ENCODE measurements around the gene CACNG4. TPM values are rescaled to one million over a fixed set of nuclear protein-coding genes. Genes with fewer than 3 reads are reported as not detected.

Gene CACNG4
- total RNA-seq, 1 donor from 2014 or later: 27.5 TPM

DNA sequence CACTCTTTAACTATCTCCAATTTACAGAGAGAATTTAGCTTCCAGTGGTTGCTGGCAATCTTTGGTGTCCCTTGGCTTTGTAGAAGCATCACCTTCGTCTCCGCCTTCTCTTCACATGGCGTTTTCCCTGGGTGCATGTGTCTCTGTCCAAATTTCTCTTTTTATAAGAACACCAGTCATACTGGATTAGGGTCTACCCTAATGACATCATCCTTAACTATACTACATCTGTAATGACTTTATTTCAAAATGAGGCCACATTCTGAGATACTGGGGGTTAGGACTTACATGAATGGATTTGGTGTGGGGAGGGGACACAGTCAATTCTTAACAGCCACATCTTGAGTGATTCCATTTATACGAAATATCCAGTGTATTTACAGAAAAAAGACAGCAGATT lies 22.2 kb downstream of the CACNG4 start:
- TF ChIP-seq, protein P1, sequence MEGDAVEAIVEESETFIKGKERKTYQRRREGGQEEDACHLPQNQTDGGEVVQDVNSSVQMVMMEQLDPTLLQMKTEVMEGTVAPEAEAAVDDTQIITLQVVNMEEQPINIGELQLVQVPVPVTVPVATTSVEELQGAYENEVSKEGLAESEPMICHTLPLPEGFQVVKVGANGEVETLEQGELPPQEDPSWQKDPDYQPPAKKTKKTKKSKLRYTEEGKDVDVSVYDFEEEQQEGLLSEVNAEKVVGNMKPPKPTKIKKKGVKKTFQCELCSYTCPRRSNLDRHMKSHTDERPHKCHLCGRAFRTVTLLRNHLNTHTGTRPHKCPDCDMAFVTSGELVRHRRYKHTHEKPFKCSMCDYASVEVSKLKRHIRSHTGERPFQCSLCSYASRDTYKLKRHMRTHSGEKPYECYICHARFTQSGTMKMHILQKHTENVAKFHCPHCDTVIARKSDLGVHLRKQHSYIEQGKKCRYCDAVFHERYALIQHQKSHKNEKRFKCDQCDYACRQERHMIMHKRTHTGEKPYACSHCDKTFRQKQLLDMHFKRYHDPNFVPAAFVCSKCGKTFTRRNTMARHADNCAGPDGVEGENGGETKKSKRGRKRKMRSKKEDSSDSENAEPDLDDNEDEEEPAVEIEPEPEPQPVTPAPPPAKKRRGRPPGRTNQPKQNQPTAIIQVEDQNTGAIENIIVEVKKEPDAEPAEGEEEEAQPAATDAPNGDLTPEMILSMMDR (conservative IDR thresholded peaks at IDR 0.05): no peak
- no peaks in the 10 kb centered on the region for H3K27me3 Mint-ChIP-seq
- H3K27ac Mint-ChIP-seq: no peak overlapping the region
- no peak overlapping the region for H3K4me3 Mint-ChIP-seq
- DNase-seq (ENCODE audit: extremely low spot score, unreplicated experiment): no peak
- H3K4me1 Mint-ChIP-seq (ENCODE audit: unreplicated experiment): peaks cover 4% of the 10 kb centered on the region
- H3K9me3 Mint-ChIP-seq: no peaks in the 10 kb centered on the region
- H3K36me3 Mint-ChIP-seq: peaks cover 12% of the 10 kb centered on the region

DNA sequence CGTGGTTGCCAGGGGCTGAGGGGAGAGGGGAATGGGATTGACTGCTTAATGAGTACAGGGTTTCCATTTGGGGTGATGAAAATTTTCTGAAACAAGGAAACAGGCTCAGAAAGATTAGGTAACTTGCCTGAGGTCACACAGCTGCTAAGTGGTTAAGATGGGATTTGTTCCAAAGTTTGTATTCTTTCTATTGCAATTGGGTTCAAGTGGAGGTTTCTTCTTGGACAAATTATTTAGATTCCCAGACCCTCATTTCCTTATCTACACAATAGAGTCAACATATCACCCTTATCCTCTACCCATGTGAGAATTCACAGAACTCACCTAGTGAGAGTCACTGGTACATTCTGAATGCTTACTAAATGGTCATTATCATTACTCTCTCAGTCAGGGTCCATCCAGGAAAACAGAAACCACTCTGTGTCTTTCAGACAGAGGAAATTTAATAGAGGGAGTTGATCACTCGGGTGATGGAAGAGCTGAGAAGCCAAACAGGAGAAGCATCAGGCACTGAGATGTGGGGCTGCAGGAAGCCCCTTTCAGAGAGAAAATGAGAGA lies 22.6 kb downstream of the CACNG4 start:
- Mint-ChIP-seq H3K4me1 (ENCODE audit: unreplicated experiment) (peaks cover 4% of the 10 kb centered on the region), H3K36me3 (peaks cover 16% of the 10 kb centered on the region), H3K27me3 (no peaks in the 10 kb centered on the region), H3K27ac (no peak overlapping the region), H3K4me3 (no peak overlapping the region), H3K9me3 (no peaks in the 10 kb centered on the region)
- no peak for DNase-seq (ENCODE audit: extremely low spot score, unreplicated experiment)
- TF ChIP-seq, protein P1 (conservative IDR thresholded peaks at IDR 0.05): no peak

DNA sequence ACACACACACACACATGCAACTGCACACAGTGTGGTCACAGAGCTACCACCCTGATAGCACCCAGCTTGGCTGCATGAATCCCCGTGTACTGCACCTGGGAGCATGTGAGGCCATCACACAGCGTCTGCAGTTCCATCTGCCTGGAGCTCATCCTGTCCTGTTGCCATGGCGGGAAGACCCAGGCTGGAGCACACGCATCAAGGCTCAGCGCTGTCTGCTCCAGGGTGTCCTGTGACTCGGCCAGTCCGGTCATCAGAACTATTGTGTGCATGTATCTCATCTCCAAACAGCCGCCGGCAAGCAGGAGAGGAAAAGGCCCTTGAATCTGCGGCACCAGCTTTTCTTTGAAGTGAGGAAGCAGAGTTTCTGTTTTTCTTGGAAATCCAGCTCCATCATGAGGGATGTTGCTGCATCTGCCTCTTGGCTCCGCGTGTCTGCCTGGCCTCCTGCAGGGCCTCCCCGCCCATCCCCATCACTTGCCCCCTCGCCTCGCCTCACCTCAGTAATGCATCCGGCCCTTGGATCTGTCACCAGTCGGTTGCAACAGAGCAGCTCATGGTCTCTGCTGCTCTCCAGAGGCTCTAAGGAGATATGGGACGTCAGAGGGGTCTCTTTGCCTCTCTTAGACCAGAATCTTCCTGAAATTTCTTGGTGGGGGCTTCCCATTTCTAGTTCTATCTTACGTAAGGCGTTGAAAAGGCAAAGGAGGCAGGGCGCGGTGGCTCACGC lies 23.7 kb downstream of the CACNG4 start:
- Mint-ChIP-seq H3K36me3 (peaks cover 18% of the 10 kb centered on the region), H3K4me3 (no peak overlapping the region), H3K4me1 (ENCODE audit: unreplicated experiment) (peaks cover 4% of the 10 kb centered on the region), H3K9me3 (no peaks in the 10 kb centered on the region), H3K27ac (no peak overlapping the region), H3K27me3 (no peaks in the 10 kb centered on the region)
- TF ChIP-seq, protein P1 (conservative IDR thresholded peaks at IDR 0.05): no peak
- no peak for DNase-seq (ENCODE audit: extremely low spot score, unreplicated experiment)

DNA sequence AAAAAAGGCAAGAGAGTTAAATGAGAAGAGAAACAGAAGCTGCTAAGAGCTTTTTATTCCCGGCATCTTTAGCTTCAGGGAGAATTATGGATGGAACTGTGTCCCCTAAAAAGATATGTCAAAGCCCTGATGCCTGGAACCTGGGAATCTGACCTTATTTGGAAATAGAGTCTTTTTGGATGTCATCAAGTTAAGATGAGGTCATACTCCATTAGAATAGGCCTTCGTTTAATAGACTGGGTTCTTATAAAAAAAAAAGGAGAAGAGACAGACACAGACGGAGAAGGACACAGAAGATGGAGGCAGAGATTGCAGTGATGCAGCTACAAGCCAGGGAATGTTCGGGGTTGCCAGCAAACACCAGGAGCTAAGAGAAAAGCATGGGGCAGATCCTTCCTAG lies 24.6 kb downstream of the CACNG4 start:
- H3K36me3 Mint-ChIP-seq: peaks cover 18% of the 10 kb centered on the region
- TF ChIP-seq, protein P1 (conservative IDR thresholded peaks at IDR 0.05): no peak

DNA sequence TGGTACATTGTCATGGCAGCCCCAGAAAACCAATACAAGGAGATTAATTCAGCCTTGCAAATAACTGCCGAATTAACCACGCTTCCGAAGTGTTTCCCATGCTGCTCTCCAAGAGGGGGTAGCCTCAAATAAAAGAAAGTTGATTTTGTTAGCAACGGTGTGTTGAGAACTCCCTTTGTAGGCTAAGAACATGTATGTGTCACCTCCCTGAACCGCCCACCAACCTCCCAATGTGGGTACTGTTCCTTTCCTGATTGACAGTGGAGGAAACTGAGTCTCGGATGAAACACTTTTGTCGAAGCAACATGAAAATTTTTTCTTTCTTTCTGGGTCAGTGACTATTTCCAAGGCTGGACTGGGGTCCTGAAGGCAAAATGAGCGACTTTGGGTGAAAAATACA lies 25.1 kb downstream of the CACNG4 start:
- no peak overlapping the region for H3K27ac Mint-ChIP-seq
- H3K4me1 Mint-ChIP-seq (ENCODE audit: unreplicated experiment): peaks cover 6% of the 10 kb centered on the region
- H3K27me3 Mint-ChIP-seq: no peaks in the 10 kb centered on the region
- no peak overlapping the region for H3K4me3 Mint-ChIP-seq
- peaks cover 18% of the 10 kb centered on the region for H3K36me3 Mint-ChIP-seq
- H3K9me3 Mint-ChIP-seq: no peaks in the 10 kb centered on the region
- DNase-seq (ENCODE audit: extremely low spot score, unreplicated experiment): no peak
- TF ChIP-seq, protein P1 (conservative IDR thresholded peaks at IDR 0.05): no peak

More for the DNA sequence above, 24.6 kb downstream of the CACNG4 start:
- Mint-ChIP-seq H3K9me3 (no peaks in the 10 kb centered on the region), H3K27me3 (no peaks in the 10 kb centered on the region), H3K27ac (no peak overlapping the region), H3K4me1 (ENCODE audit: unreplicated experiment) (peaks cover 4% of the 10 kb centered on the region), H3K4me3 (no peak overlapping the region)
- no peak for DNase-seq (ENCODE audit: extremely low spot score, unreplicated experiment)
